ENCODE measurements around the gene RNPEPL1. TPM values are rescaled to one million over a fixed set of nuclear protein-coding genes. Genes with fewer than 3 reads are reported as not detected.

The RNPEPL1 gene
- total RNA-seq, 1 donor from 2014 or later, result 70.0 TPM

GRCh38 chr2:240591226-240591625 is 22.9 kb downstream of the RNPEPL1 start:
- no peaks in the 10 kb centered on the region for H3K27me3 Mint-ChIP-seq
- no peak overlapping the region for H3K27ac Mint-ChIP-seq
- H3K4me1 Mint-ChIP-seq, result peaks cover 22% of the 10 kb centered on the region
- intact Hi-C loops (cut with micrococcal nuclease), result no loop called here
- peaks cover 42% of the 10 kb centered on the region for H3K36me3 Mint-ChIP-seq (ENCODE audit: low read depth)
- DNase-seq (no peak), ATAC-seq (ENCODE audit: low read depth) (no peak)
- no peak overlapping the region for H3K4me3 Mint-ChIP-seq
- ChIA-PET POLR2A (no interaction called here), CTCF (no interaction called here)
- no peaks in the 10 kb centered on the region for H3K9me3 Mint-ChIP-seq
- no peak for TF ChIP-seq CTCF (IDR thresholded peaks at IDR 0.05)

- intact Hi-C loops (cut with micrococcal nuclease), result no loop called here
- POLR2A ChIA-PET, result no interaction called here
Measured at GRCh38 chr2:240591784-240592183, 23.5 kb downstream of the RNPEPL1 start.

DNA sequence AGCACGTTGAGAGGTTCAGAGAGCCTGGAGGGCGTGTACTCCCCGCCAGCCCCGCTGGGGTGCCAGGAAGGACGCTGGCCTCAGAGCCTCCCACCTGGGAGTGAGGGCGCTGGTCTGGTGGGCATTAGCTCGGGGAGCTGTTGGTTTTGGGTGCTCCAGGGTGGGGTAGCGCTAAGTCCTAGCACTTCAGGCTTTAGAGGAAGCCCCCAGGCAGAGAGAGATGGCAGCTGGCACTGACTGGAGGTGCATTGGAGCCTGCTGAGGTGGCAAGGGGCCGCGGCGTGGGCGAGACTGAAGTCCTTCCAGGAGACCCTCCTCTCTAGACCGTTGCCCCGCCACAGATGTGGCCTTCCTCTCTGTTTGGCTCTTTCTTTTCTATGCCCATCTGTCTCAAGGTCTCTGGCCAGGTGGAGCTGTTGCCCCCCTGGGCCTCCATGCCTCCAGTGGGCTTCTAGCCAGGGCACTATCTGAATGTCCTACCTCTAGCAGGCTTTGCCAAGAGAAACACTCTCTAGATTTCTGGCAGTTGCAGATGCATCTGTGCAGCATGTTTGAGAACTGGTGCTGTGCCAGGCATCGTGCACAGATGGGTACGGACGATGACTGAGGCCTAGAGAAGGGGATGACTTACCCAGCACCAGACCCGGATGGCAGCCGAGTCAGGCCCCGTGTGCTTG is 24.9 kb downstream of the RNPEPL1 start:
- CTCF ChIA-PET, result no interaction called here
- POLR2A ChIA-PET, result no interaction called here
- Mint-ChIP-seq H3K27ac (no peak overlapping the region), H3K27me3 (no peaks in the 10 kb centered on the region), H3K9me3 (no peaks in the 10 kb centered on the region), H3K4me3 (no peak overlapping the region), H3K36me3 (ENCODE audit: low read depth) (peaks cover 43% of the 10 kb centered on the region), H3K4me1 (peaks cover 11% of the 10 kb centered on the region)
- intact Hi-C loops (cut with micrococcal nuclease), result no loop called here
- DNase-seq (no peak), ATAC-seq (ENCODE audit: low read depth) (no peak)
- no peak for TF ChIP-seq CTCF (IDR thresholded peaks at IDR 0.05)

More at GRCh38 chr2:240591784-240592183, 23.5 kb downstream of the RNPEPL1 start:
- no peaks in the 10 kb centered on the region for H3K27me3 Mint-ChIP-seq
- DNase-seq (no peak), ATAC-seq (ENCODE audit: low read depth) (no peak)
- H3K27ac Mint-ChIP-seq, result no peak overlapping the region
- no peak for TF ChIP-seq CTCF (IDR thresholded peaks at IDR 0.05)
- H3K4me3 Mint-ChIP-seq, result no peak overlapping the region
- peaks cover 22% of the 10 kb centered on the region for H3K4me1 Mint-ChIP-seq
- peaks cover 43% of the 10 kb centered on the region for H3K36me3 Mint-ChIP-seq (ENCODE audit: low read depth)
- CTCF ChIA-PET, result no interaction called here
- H3K9me3 Mint-ChIP-seq, result no peaks in the 10 kb centered on the region

DNA sequence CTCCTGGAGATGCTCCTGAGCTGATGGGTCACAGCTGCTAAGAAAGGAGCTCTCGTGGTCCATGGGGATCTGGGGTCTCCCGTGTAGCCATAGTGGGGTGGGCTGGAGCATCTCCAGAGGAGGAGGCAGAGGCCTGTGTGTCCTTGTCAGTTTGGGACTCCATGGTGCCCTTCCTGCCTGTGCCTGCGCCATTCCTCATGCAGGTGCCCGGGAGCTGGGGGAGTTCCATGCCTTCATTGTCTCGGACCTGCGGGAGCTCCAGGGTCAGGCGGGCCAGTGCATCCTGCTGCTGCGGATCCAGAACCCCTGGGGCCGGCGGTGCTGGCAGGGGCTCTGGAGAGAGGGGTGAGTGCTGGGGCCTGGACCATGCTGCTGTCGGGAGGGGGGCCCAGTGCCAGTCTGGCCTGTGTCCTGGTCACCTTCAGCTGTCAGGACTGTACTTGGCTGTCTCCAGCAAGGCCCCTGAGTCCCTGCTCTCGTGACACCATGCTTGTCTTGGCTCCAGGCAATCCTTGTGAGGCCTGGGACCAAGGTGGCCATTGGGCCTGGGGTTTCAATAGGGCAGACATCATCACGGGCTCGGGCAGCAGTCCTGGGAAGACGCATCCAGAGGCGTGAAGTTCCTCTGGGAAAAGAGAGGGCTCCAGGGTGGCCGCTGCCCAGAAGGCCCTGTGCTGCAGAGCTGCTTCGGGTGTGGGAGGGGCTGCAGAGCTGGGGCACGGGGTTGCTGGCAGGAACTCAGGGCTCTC is 25.6 kb downstream of the RNPEPL1 start:
- no peak for TF ChIP-seq CTCF (IDR thresholded peaks at IDR 0.05)
- Mint-ChIP-seq H3K27ac (no peak overlapping the region), H3K27me3 (no peaks in the 10 kb centered on the region), H3K9me3 (no peaks in the 10 kb centered on the region), H3K4me3 (no peak overlapping the region), H3K4me1 (peaks cover 3% of the 10 kb centered on the region), H3K36me3 (ENCODE audit: low read depth) (peaks cover 42% of the 10 kb centered on the region)
- no peak for ATAC-seq (ENCODE audit: low read depth)
- intact Hi-C loops (cut with micrococcal nuclease), result no loop called here
- POLR2A ChIA-PET, result no interaction called here
- DNase-seq, result no peak
- CTCF ChIA-PET, result no interaction called here

DNA sequence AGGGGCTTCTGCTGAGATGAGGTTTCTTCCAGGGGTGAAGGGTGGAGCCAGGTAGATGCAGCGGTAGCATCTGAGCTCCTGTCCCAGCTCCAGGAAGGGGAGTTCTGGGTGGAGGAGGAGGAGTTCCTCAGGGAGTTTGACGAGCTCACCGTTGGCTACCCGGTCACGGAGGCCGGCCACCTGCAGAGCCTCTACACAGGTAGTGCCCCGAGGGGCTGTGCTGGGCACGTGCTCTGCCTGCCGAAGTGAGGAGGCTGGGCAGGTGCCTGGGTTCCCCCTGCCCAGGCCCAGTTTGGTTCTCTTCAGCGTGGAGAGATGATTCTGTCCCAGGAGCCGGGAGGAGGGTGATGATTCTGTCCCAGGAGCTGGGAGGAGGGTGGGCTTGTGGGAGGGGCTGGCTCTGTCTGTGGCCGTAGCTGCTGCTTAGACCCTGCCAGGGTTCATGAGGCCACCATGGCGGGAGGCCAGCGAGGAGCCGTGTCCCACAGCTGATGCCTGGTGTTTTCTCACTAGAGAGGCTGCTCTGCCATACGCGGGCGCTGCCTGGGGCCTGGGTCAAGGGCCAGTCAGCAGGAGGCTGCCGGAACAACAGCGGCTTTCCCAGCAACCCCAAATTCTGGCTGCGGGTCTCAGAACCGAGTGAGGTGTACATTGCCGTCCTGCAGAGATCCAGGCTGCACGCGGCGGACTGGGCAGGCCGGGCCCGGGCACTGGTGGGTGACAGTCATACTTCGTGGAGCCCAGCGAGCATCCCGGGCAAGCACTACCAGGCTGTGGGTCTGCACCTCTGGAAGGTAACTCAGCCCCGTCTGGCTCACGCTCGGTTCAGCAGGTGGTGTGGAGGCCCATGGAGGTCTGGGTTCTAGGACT is 26.5 kb downstream of the RNPEPL1 start:
- no peak for TF ChIP-seq CTCF (IDR thresholded peaks at IDR 0.05)
- Mint-ChIP-seq H3K36me3 (ENCODE audit: low read depth) (peaks cover 44% of the 10 kb centered on the region), H3K27me3 (no peaks in the 10 kb centered on the region), H3K9me3 (no peaks in the 10 kb centered on the region), H3K4me3 (no peak overlapping the region), H3K4me1 (no peaks in the 10 kb centered on the region), H3K27ac (no peak overlapping the region)
- ChIA-PET CTCF (no interaction called here), POLR2A (no interaction called here)
- ATAC-seq (ENCODE audit: low read depth) (no peak), DNase-seq (no peak)
- intact Hi-C loops (cut with micrococcal nuclease), result no loop called here

All from activated B cell treated with CpG ODN at 0.5 μM for 24 hours (primary cell).